ENCODE measurements around the gene STAG1.

DNA sequence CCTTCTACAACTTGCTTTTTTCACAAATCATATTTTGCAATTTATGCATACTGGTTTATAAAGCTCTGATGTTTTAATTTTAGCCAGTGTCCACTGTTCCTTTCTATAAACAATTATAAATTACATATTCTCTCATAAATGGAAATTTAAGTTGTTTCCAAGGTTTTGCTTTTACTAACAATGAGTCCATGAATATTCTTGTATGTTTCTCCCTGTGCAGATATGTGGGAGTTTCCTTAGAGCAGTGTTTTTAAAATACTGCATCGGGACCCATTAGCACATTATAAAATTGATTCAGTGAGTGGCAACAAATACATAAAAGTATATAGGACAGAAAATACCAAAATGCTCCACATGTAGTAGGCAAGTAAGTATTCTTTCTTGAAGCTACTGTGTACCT lies 266.4 kb downstream of the STAG1 start:
- TF ChIP-seq, protein P1, sequence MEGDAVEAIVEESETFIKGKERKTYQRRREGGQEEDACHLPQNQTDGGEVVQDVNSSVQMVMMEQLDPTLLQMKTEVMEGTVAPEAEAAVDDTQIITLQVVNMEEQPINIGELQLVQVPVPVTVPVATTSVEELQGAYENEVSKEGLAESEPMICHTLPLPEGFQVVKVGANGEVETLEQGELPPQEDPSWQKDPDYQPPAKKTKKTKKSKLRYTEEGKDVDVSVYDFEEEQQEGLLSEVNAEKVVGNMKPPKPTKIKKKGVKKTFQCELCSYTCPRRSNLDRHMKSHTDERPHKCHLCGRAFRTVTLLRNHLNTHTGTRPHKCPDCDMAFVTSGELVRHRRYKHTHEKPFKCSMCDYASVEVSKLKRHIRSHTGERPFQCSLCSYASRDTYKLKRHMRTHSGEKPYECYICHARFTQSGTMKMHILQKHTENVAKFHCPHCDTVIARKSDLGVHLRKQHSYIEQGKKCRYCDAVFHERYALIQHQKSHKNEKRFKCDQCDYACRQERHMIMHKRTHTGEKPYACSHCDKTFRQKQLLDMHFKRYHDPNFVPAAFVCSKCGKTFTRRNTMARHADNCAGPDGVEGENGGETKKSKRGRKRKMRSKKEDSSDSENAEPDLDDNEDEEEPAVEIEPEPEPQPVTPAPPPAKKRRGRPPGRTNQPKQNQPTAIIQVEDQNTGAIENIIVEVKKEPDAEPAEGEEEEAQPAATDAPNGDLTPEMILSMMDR (IDR thresholded peaks at IDR 0.05), result no peak
- TF ChIP-seq EP300 (IDR thresholded peaks at IDR 0.05) (no peak), POLR2A (IDR thresholded peaks at IDR 0.05) (no peak)
